Hepatocyte (in vitro differentiated cells): Measurements from ENCODE around the gene RADIL.

Experiments
- EZH2phosphoT487 ChIP-seq: fragments of 200-600 bp; sonication (generic); IDR thresholded peaks from one replicate; pipeline ENCODE4 v1.6.1; 2018; ENCODE audit warnings: antibody characterized with exemption, mild to moderate bottlenecking, low read depth, moderate library complexity; ENCODE audit not compliant: unreplicated experiment, severe bottlenecking
- TF ChIP-seq, protein P1 (sequence below): fragments of 200-600 bp; sonication (generic); IDR thresholded peaks from 2 replicates; pipeline ENCODE4 v1.5.1; 2016; ENCODE audit warnings: antibody characterized with exemption, mild to moderate bottlenecking; ENCODE audit not compliant: poor library complexity

- no peak for TF ChIP-seq EZH2phosphoT487
- TF ChIP-seq, protein P1, sequence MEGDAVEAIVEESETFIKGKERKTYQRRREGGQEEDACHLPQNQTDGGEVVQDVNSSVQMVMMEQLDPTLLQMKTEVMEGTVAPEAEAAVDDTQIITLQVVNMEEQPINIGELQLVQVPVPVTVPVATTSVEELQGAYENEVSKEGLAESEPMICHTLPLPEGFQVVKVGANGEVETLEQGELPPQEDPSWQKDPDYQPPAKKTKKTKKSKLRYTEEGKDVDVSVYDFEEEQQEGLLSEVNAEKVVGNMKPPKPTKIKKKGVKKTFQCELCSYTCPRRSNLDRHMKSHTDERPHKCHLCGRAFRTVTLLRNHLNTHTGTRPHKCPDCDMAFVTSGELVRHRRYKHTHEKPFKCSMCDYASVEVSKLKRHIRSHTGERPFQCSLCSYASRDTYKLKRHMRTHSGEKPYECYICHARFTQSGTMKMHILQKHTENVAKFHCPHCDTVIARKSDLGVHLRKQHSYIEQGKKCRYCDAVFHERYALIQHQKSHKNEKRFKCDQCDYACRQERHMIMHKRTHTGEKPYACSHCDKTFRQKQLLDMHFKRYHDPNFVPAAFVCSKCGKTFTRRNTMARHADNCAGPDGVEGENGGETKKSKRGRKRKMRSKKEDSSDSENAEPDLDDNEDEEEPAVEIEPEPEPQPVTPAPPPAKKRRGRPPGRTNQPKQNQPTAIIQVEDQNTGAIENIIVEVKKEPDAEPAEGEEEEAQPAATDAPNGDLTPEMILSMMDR, result no peak
These were observed 124.3 kb downstream of the RADIL start for GRCh38 chr7:4759211-4759610.
